NB4 (cell line): ENCODE measurements around the gene ITGA11.
"Not testable (repeated sequence)": the region's sequence is repeated elsewhere in the genome, so short reads cannot be mapped to it uniquely, and the experiment has no call there.

Experiments
- DNase-seq: peaks from one replicate; pipeline ENCODE4 v3.0.0; 2010; ENCODE audit warnings: low read depth
- H3K4me3 ChIP-seq: one replicate; pipeline ENCODE4 v1.5.1; 2011; ENCODE audit warnings: mild to moderate bottlenecking, low read depth, low read length, moderate library complexity
- CTCF ChIP-seq: IDR thresholded peaks from one replicate; pipeline ENCODE4 v1.5.1; 2012; ENCODE audit warnings: low read depth, low read length
- MYC ChIP-seq: IDR thresholded peaks from 2 replicates; pipeline ENCODE4 v1.6.1; 2011; ENCODE audit warnings: low read depth, low read length
- POLR2A ChIP-seq: IDR thresholded peaks from 2 replicates; pipeline ENCODE4 v1.6.1; 2011; ENCODE audit warnings: mild to moderate bottlenecking; ENCODE audit not compliant: insufficient read length; ENCODE audit errors: extremely low read depth
- TF ChIP-seq, protein P1 (sequence below): IDR thresholded peaks from 2 replicates; pipeline ENCODE4 v1.6.1; 2011; ENCODE audit warnings: low read depth, low read length

The ITGA11 gene

GRCh38 chr15:68426116-68426515, 5.8 kb downstream of the ITGA11 start:
- DNase-seq, result no peak
- H3K4me3 ChIP-seq, result no peak overlapping the region
- TF ChIP-seq POLR2A, result no peak
- TF ChIP-seq, protein P1, sequence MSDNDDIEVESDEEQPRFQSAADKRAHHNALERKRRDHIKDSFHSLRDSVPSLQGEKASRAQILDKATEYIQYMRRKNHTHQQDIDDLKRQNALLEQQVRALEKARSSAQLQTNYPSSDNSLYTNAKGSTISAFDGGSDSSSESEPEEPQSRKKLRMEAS, result no peak
- TF ChIP-seq MYC, result no peak
- TF ChIP-seq CTCF, result no peak

- no peak overlapping the region for H3K4me3 ChIP-seq
- TF ChIP-seq CTCF (no peak), MYC (no peak), POLR2A (no peak)
- TF ChIP-seq, protein P1, result no peak
- no peak for DNase-seq
Measured at GRCh38 chr15:68425428-68426060, 6.4 kb downstream of the ITGA11 start.

- H3K4me3 ChIP-seq, result no peak overlapping the region
- no peak for DNase-seq
- TF ChIP-seq, protein P1, result no peak
- no peak for TF ChIP-seq CTCF
- TF ChIP-seq POLR2A, result no peak
- no peak for TF ChIP-seq MYC
Measured at GRCh38 chr15:68424754-68425390, 7.1 kb downstream of the ITGA11 start.

GRCh38 chr15:68423359-68424296, 8.3 kb downstream of the ITGA11 start:
- DNase-seq, result no peak
- TF ChIP-seq, protein P1, result no peak
- TF ChIP-seq MYC (no peak), CTCF (no peak), POLR2A (no peak)
- no peak overlapping the region for H3K4me3 ChIP-seq

DNA sequence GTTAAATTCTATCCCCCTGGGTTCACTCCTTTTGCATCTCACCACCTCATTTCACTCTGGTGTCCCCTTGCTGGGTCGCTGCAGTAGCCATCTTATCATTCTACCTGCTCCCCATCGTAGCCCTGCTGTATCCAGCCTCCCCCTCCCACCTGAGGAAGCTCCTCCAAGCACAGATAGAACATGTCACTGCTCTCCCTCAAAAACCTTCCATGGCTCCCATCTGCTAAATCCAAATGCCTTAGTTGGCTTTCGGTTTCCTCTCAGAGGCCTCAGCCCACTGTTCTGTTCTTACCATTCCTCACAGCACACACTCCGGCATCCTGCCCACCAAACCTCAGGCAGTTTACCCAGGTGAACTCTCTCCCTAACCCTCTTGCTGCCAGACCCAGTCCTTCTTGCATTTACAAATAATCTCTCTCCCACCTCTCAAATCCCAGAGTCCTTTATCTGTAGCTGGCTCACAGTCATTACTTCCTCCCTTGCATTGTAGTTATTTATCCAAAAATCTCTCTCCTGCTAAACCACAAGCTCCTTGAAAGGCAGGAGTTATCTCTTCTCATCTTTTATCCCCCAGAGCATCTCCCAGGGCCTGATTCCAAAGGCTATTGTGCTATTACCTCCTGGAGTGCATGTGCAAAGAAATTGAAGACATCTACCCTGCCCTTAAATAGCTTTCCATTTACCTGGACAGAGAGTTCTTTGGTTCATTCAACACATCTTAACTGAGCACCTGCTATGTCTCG, 9.4 kb downstream of the ITGA11 start:
- DNase-seq, H3K4me3 ChIP-seq: not testable (repeated sequence)
